ENCODE results near the gene CYP4B1.

CYP4B1 gene

DNA sequence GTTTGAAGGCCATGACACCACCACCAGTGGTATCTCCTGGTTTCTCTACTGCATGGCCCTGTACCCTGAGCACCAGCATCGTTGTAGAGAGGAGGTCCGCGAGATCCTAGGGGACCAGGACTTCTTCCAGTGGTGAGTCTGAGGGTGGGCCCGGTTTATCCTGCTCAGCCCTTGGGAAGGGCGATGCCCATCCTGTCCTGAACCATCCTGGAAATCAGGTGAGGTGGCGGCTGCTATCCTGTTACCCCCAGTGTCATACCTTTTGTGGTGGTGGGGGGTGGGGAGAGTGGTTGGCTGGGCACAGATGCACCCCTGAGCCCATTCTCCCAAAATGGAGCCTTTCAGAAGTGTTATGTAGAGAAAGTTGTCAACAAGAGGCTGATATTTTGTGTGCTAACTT, 16.3 kb downstream of the CYP4B1 start:
- TF ChIP-seq, protein P1, sequence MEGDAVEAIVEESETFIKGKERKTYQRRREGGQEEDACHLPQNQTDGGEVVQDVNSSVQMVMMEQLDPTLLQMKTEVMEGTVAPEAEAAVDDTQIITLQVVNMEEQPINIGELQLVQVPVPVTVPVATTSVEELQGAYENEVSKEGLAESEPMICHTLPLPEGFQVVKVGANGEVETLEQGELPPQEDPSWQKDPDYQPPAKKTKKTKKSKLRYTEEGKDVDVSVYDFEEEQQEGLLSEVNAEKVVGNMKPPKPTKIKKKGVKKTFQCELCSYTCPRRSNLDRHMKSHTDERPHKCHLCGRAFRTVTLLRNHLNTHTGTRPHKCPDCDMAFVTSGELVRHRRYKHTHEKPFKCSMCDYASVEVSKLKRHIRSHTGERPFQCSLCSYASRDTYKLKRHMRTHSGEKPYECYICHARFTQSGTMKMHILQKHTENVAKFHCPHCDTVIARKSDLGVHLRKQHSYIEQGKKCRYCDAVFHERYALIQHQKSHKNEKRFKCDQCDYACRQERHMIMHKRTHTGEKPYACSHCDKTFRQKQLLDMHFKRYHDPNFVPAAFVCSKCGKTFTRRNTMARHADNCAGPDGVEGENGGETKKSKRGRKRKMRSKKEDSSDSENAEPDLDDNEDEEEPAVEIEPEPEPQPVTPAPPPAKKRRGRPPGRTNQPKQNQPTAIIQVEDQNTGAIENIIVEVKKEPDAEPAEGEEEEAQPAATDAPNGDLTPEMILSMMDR (IDR thresholded peaks at IDR 0.05; ENCODE audit: borderline replicate concordance, insufficient read depth, low read depth, low read length) = no peak
- no peak overlapping the region for H3K4me3 ChIP-seq (ENCODE audit: low read depth, low read length)

DNA sequence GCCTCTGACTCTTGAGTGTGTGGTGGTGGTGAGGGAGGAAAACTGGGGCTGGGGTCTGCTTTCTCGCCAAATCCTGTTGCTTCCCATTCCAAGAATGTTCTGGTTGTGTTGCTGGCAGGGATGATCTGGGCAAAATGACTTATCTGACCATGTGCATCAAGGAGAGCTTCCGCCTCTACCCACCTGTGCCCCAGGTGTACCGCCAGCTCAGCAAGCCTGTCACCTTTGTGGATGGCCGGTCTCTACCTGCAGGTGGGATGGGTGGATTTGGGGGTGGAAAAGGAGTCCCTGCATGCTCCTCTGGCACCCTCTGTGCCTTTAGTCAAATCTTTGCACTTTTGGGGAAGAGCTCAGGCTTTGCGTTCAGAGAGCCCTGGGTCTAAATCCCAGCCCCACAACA, 18.1 kb downstream of the CYP4B1 start:
- H3K4me3 ChIP-seq (ENCODE audit: low read depth, low read length) = no peak overlapping the region
- TF ChIP-seq, protein P1 (IDR thresholded peaks at IDR 0.05; ENCODE audit: borderline replicate concordance, insufficient read depth, low read depth, low read length) = no peak

DNA sequence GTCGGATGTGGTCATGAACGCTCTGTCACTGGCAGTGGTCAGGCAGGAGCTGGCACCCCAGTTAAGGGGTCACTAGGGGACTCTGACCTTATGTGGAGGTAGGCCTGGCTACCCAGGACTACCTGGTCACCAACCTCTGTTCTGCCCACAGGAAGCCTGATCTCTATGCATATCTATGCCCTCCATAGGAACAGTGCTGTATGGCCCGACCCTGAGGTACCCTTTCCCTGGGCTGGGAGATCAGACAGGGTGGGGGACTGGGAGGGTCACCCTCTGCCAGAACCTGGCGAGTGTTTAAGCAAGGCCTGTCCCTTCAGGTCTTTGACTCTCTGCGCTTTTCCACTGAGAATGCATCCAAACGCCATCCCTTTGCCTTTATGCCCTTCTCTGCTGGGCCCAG, 19.0 kb downstream of the CYP4B1 start:
- H3K4me3 ChIP-seq (ENCODE audit: low read depth, low read length) = no peak overlapping the region
- TF ChIP-seq, protein P1 (IDR thresholded peaks at IDR 0.05; ENCODE audit: borderline replicate concordance, insufficient read depth, low read depth, low read length) = no peak

DNA sequence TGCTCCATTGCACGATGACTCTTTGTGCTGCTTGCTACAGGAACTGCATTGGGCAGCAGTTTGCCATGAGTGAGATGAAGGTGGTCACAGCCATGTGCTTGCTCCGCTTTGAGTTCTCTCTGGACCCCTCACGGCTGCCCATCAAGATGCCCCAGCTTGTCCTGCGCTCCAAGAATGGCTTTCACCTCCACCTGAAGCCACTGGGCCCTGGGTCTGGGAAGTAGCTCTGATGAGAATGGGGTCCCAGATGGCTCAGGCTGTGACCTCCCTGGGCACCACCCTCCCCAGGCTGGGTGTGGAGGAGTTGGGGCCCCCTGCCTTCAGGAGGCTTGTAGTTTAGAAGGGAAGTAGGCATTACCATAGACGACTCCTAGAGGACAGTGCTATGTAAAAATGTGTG, 19.7 kb downstream of the CYP4B1 start:
- TF ChIP-seq, protein P1 (IDR thresholded peaks at IDR 0.05; ENCODE audit: borderline replicate concordance, insufficient read depth, low read depth, low read length) = no peak
- no peak overlapping the region for H3K4me3 ChIP-seq (ENCODE audit: low read depth, low read length)

DNA sequence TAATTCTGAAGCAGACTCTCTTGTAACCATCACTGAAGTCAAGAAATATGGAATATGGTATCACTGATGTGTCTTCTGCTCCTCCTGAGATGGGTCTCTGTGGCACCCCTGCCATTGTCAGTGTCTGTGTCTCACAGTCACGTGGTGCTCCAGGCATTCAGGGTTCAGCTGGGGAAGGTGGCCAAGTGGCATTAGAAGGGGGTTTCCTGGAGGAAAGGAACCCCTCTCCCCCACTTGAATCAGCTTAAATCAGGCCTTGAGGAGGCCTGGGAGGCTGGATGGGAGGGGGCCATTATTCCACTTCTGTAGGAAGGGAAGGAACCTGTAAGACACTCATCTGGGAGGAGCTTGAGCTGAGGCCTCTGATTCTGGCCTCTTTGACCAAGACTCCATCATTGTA, 20.5 kb downstream of the CYP4B1 start:
- H3K4me3 ChIP-seq (ENCODE audit: low read depth, low read length) = no peak overlapping the region
- TF ChIP-seq, protein P1 (IDR thresholded peaks at IDR 0.05; ENCODE audit: borderline replicate concordance, insufficient read depth, low read depth, low read length) = no peak

DNA sequence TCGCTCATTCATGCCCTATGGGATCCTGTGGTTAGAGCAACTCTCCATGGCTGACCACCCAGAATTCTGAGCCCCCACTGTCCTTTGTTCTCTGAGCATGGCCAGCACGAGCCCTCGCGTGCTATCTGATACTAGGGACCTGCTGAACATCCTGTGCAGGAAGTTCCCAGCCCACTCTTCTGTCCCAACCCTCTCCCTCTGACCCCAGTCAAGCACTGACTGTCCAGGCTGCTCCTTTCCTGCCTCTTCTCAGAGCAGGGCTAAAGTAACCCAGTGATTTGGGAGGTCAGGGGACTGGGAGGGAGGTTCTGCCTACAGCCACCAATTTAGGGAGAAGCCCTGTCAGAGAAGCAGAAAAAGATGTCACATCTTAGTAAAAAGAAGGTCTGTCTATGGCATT, 21.2 kb downstream of the CYP4B1 start:
- H3K4me3 ChIP-seq (ENCODE audit: low read depth, low read length) = no peak overlapping the region
- TF ChIP-seq, protein P1 (IDR thresholded peaks at IDR 0.05; ENCODE audit: borderline replicate concordance, insufficient read depth, low read depth, low read length) = no peak

DNA sequence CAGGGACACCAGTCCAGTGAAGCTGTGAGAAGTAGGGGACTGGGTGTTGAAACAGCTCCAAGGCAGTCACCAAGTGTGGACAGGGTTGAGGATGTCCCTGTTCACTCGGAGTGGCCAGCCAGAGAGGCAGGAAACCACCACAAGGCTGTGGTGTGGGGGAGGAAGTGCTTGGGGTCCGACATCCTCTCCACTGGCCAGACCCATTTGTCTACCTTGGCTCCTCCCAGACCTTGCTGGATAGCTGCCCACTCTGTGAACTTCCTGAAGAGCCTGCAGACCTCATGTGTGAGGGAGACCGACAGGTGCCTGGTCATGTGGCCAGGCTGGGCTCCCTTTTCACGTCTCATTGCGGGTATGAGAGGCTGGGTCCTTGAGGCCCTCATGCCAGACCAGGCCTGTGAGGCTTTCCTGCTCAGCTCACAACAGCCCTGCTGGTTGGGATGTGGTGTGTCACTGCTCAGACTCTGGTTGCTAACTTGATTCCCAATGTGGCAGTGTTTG, 21.8 kb downstream of the CYP4B1 start:
- TF ChIP-seq, protein P1 (IDR thresholded peaks at IDR 0.05; ENCODE audit: borderline replicate concordance, insufficient read depth, low read depth, low read length) = no peak

More for the DNA sequence above, 21.8 kb downstream of the CYP4B1 start:
- no peak overlapping the region for H3K4me3 ChIP-seq (ENCODE audit: low read depth, low read length)
